Neuronal stem cell (in vitro differentiated cells): Measurements from ENCODE around the gene ITPR1.

Experiments used
- DNase-seq: peaks from one replicate; pipeline ENCODE4 v3.0.0-alpha.2; 2013; ENCODE audit warnings: low spot score
- H2AFZ ChIP-seq: one replicate; pipeline ENCODE4 v1.6.1; 2013; ENCODE audit warnings: mild to moderate bottlenecking, low read length, inconsistent platforms
- H2AK5ac ChIP-seq: 2 replicates; pipeline ENCODE4 v1.6.1; 2013; ENCODE audit warnings: low read depth, mild to moderate bottlenecking, inconsistent platforms, low read length, moderate library complexity, mixed read lengths
- H2BK120ac ChIP-seq: 2 replicates; pipeline ENCODE4 v1.6.1; 2013; ENCODE audit warnings: low read depth, mild to moderate bottlenecking, inconsistent platforms, low read length, moderate library complexity, mixed read lengths
- H2BK12ac ChIP-seq: one replicate; pipeline ENCODE4 v1.6.1; 2013; ENCODE audit warnings: low read length, inconsistent platforms
- H2BK15ac ChIP-seq: 2 replicates; pipeline ENCODE4 v1.6.1; 2013; ENCODE audit warnings: mild to moderate bottlenecking, low read length, inconsistent platforms, mixed read lengths
- H2BK5ac ChIP-seq: one replicate; pipeline ENCODE4 v1.6.1; 2013; ENCODE audit warnings: inconsistent platforms, mild to moderate bottlenecking, low read length, moderate library complexity
- H3K14ac ChIP-seq: one replicate; pipeline ENCODE4 v1.6.1; 2013; ENCODE audit warnings: low read length, inconsistent platforms
- H3K18ac ChIP-seq: 2 replicates; pipeline ENCODE4 v1.6.1; 2013; ENCODE audit warnings: low read length, inconsistent platforms
- H3K23ac ChIP-seq: 2 replicates; pipeline ENCODE4 v1.6.1; 2013; ENCODE audit warnings: low read depth, mild to moderate bottlenecking, mixed read lengths, low read length, inconsistent platforms; ENCODE audit not compliant: poor library complexity
- H3K27ac ChIP-seq: replicated peaks from 3 replicates; pipeline ENCODE4 v1.5.1; 2013; ENCODE audit warnings: low read length, inconsistent platforms
- H3K27me3 ChIP-seq, 3 experiments: 2 replicates each; pipeline ENCODE4 v1.6.1; 2013; ENCODE audit warnings: low read length in 3 of 3, mild to moderate bottlenecking in 2 of 3, inconsistent platforms in 1 of 3, low read depth in 1 of 3, mixed read lengths in 1 of 3, moderate library complexity in 1 of 3; ENCODE audit not compliant: control insufficient read depth in 3 of 3, insufficient read depth in 3 of 3
- H3K36me3 ChIP-seq, 2 donors: replicated peaks in 1 of 2; 2 replicates each; pipeline ENCODE4 v1.6.1; 2013; ENCODE audit warnings: low read length in 2 of 2; ENCODE audit not compliant: control insufficient read depth in 2 of 2, insufficient read depth in 2 of 2
- H3K4ac ChIP-seq: 2 replicates; pipeline ENCODE4 v1.6.1; 2013; ENCODE audit warnings: inconsistent platforms, mild to moderate bottlenecking, low read length, moderate library complexity
- H3K4me1 ChIP-seq, 2 donors: 1 replicate in 1 of 2; 2 replicates in 1 of 2; pipeline ENCODE4 v1.6.1; 2013; ENCODE audit warnings: low read length in 2 of 2, low read depth in 1 of 2; ENCODE audit not compliant: control insufficient read depth in 2 of 2, insufficient read depth in 1 of 2
- H3K4me2 ChIP-seq: one replicate; pipeline ENCODE4 v1.6.1; 2013; ENCODE audit warnings: mild to moderate bottlenecking, low read length, inconsistent platforms; ENCODE audit not compliant: insufficient read depth, poor library complexity, severe bottlenecking
- H3K4me3 ChIP-seq, 2 donors: 2 replicates each; pipeline ENCODE4 v1.5.1; 2013; ENCODE audit warnings: low read length in 2 of 2, mild to moderate bottlenecking in 2 of 2, inconsistent platforms in 1 of 2, moderate library complexity in 1 of 2
- H3K79me1 ChIP-seq: one replicate; pipeline ENCODE4 v1.6.1; 2013; ENCODE audit warnings: low read depth, mild to moderate bottlenecking, inconsistent platforms, low read length, moderate library complexity
- H3K9ac ChIP-seq: one replicate; pipeline ENCODE4 v1.6.1; 2013; ENCODE audit warnings: mild to moderate bottlenecking, low read depth, low read length, inconsistent platforms; ENCODE audit not compliant: poor library complexity
- H3K9me3 ChIP-seq, 2 donors: replicated peaks in 1 of 2; 2 replicates each; pipeline versions ENCODE3 to v1.6.1; 2013; ENCODE audit warnings: low read length in 2 of 2, mild to moderate bottlenecking in 2 of 2, inconsistent platforms in 1 of 2, low read depth in 1 of 2, mixed read lengths in 1 of 2, moderate library complexity in 1 of 2; ENCODE audit not compliant: control insufficient read depth in 2 of 2, insufficient read depth in 1 of 2
- H4K8ac ChIP-seq: one replicate; pipeline ENCODE4 v1.6.1; 2013; ENCODE audit warnings: low read depth, mild to moderate bottlenecking, inconsistent platforms, low read length, moderate library complexity
- H4K91ac ChIP-seq: one replicate; pipeline ENCODE4 v1.6.1; 2013; ENCODE audit warnings: low read length, low read depth, mild to moderate bottlenecking, inconsistent platforms; ENCODE audit not compliant: poor library complexity
- WGBS, 2 donors: extraction: QIAGEN DNeasy Blood & Tissue Kit; methylation state at CpG; one replicate each; pipeline ENCODE4 v1.1.7; 2013; ENCODE audit warnings: missing lambda C conversion rate in 2 of 2, mixed read lengths in 1 of 2; ENCODE audit not compliant: insufficient read length in 2 of 2, insufficient replicate concordance in 1 of 2; ENCODE audit errors: extremely low coverage in 2 of 2; 5-methylcytosine and 5-hydroxymethylcytosine counted together

ITPR1 gene

GRCh38 chr3:4749567-4750002, 256.4 kb downstream of the ITPR1 start:
- Histone ChIP-seq H3K4me3 (no peak overlapping the region), H3K18ac (no peak overlapping the region), H2BK120ac (no peak overlapping the region), H2AFZ (peak overlapping the region; percentile 3), H2BK5ac (no peak overlapping the region), H3K23ac (no peak overlapping the region), H2BK12ac (no peak overlapping the region), H3K27ac (no peak overlapping the region), H3K79me1 (no peaks in the 10 kb centered on the region), H3K14ac (no peak overlapping the region), H3K4ac (no peak overlapping the region), H2BK15ac (no peak overlapping the region), H3K4me1 (peaks cover 2 to 18% of the 10 kb centered on the region in 2 donors), H3K9me3 (no peaks in the 10 kb centered on the region), H4K8ac (no peak overlapping the region), H2AK5ac (no peak overlapping the region), H3K4me2 (no peak overlapping the region), H4K91ac (no peak overlapping the region), H3K9ac (no peak overlapping the region), H3K36me3 (no peaks in the 10 kb centered on the region), H3K27me3 (no peaks in the 10 kb centered on the region)
- no CpG with 5 or more reads among the region's 5 CpGs for WGBS, 2 donors
- no peak for DNase-seq

DNA sequence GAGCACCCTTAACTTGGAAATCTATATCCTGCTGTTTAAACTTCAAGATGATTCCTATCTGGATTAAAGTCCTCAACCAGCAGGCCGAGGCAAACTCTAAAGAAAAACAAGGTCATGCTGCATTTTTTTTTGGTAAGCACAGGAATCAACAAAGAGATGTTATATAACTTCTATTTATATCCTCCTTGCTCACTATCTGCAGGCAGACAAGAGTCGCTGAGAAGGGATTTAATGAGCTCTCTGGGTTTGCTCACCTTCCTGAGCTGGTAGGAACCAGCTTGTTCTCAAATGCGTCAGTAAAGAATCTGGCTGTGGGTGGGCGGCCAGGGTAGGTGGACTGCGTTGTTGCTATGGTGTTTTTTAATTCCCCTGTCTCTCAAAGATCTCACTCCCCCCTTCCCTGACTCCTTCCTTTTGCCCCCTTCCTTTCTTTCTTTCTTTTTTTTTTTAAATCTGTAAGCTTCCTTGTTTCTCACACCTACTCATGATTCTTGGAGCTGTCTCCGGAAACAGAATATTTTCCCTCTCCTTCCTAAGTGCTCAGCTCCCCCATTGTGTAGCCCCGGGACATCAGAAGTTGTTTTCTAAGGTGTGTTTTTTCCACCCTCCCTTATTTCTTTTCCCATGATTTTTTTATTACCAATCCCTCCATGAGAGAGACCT, 257.3 kb downstream of the ITPR1 start:
- Histone ChIP-seq H2BK12ac (no peak overlapping the region), H3K36me3 (no peaks in the 10 kb centered on the region), H3K27me3 (no peaks in the 10 kb centered on the region), H3K27ac (no peak overlapping the region), H3K79me1 (no peaks in the 10 kb centered on the region), H2BK5ac (no peak overlapping the region), H2BK120ac (no peak overlapping the region), H3K18ac (no peak overlapping the region), H3K9me3 (no peaks in the 10 kb centered on the region), H3K4me1 (peaks cover 2 to 18% of the 10 kb centered on the region in 2 donors), H3K23ac (no peak overlapping the region), H3K14ac (no peak overlapping the region), H2BK15ac (no peak overlapping the region), H2AK5ac (no peak overlapping the region), H3K9ac (no peak overlapping the region), H3K4ac (no peak overlapping the region), H3K4me3 (no peak overlapping the region), H2AFZ (peak overlapping the region; percentile 65), H3K4me2 (no peak overlapping the region), H4K91ac (no peak overlapping the region), H4K8ac (no peak overlapping the region)
- no CpG with 5 or more reads among the region's 7 CpGs for WGBS, 2 donors
- DNase-seq: peak; percentile 8

DNA sequence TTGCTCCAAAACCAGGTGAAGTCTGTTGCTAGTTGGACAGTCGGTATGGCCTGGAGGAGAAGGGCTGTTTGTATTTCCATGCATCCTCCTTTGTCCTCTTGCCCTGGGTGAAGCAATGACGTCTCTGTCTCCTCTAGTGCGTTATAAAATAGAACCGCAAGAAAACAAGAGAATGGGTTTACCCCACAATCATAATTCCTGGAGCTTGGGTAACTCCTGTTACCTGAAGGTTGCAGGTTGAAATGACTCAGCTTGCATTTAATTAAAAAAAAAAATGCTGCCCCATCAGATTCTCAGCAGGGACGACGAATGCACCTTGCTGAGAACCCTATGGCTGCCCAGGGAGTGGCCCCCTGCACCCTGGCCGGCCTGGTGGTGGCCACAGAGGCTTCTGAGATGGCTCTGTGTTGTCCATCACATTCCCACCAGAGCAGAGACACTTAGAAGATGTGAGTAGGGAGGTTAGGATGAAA, 257.9 kb downstream of the ITPR1 start:
- no peak overlapping the region for H2BK15ac ChIP-seq
- no peak overlapping the region for H3K18ac ChIP-seq
- H3K9me3 ChIP-seq: no peaks in the 10 kb centered on the region
- H2BK12ac ChIP-seq: no peak overlapping the region
- no CpG with 5 or more reads among the region's 7 CpGs for WGBS, 2 donors
- H3K9ac ChIP-seq: no peak overlapping the region
- H4K8ac ChIP-seq: no peak overlapping the region
- no peak overlapping the region for H2AFZ ChIP-seq
- H2AK5ac ChIP-seq: no peak overlapping the region
- H3K14ac ChIP-seq: no peak overlapping the region
- no peak overlapping the region for H3K4me2 ChIP-seq
- no peak overlapping the region for H3K27ac ChIP-seq
- no peak overlapping the region for H3K23ac ChIP-seq
- no peak overlapping the region for H3K4me3 ChIP-seq
- H3K4me1 ChIP-seq: peaks cover 2 to 18% of the 10 kb centered on the region in 2 donors
- no peak overlapping the region for H2BK120ac ChIP-seq
- no peak overlapping the region for H4K91ac ChIP-seq
- no peaks in the 10 kb centered on the region for H3K79me1 ChIP-seq
- no peak overlapping the region for H3K4ac ChIP-seq
- H2BK5ac ChIP-seq: no peak overlapping the region
- H3K36me3 ChIP-seq: no peaks in the 10 kb centered on the region
- no peak for DNase-seq
- H3K27me3 ChIP-seq: no peaks in the 10 kb centered on the region

- Histone ChIP-seq H2BK12ac (no peak overlapping the region), H3K9me3 (no peaks in the 10 kb centered on the region), H4K91ac (no peak overlapping the region), H3K4ac (no peak overlapping the region), H3K23ac (no peak overlapping the region), H2AFZ (no peak overlapping the region), H3K36me3 (no peaks in the 10 kb centered on the region), H3K4me3 (no peak overlapping the region), H2BK15ac (no peak overlapping the region), H2AK5ac (no peak overlapping the region), H3K14ac (no peak overlapping the region), H3K4me2 (no peak overlapping the region), H2BK5ac (no peak overlapping the region), H3K18ac (no peak overlapping the region), H3K4me1 (peaks cover 2 to 18% of the 10 kb centered on the region in 2 donors), H3K9ac (no peak overlapping the region), H3K27me3 (no peaks in the 10 kb centered on the region), H2BK120ac (no peak overlapping the region), H3K27ac (no peak overlapping the region), H3K79me1 (no peaks in the 10 kb centered on the region), H4K8ac (no peak overlapping the region)
- WGBS, 2 donors: no CpG with 5 or more reads among the region's 5 CpGs
- DNase-seq: no peak
Measured at GRCh38 chr3:4751502-4752101, 258.5 kb downstream of the ITPR1 start.
